Measurements from ENCODE around the gene DCUN1D2.

DNA sequence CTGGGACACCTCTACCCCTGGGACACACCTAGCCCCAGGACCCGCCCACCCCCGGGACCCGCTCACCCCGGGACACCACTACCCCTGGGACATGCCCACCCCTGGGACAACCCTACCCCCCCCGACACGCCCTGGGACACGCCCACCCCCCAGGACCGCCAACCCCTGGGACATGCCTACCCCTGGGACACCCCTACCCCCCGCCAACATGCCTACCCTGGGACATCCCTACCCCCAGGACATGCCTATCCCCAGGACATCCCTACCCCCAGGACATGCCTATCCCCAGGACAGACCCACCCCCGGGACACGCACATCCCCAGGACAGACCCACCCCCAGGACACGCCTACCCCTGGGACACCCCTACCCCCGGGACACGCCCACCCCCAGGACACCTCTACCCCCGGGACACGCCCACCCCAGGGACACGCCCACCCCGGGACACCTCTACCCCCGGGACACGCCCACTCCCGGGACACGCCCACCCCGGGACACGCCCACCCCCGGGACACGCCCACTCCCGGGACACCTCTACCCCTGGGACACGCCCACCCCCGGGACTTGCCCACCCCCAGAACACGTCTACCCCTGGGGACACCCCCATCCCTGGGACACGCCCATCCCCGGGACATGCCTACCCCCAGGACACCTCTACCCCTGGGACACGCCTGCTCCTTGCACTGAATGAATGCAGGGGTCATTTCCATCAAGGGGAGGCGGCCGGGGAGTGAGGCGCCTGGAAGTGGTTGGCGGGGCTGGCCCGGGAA lies 69.5 kb downstream of the DCUN1D2 start:
- no peak for TF ChIP-seq POLR2A (IDR thresholded peaks at IDR 0.05; ENCODE audit: low read depth, low read length)
- TF ChIP-seq POLR2AphosphoS5 (IDR thresholded peaks at IDR 0.05; ENCODE audit: low read depth, low read length), result no peak
- TF ChIP-seq TAF1 (IDR thresholded peaks at IDR 0.05; ENCODE audit: low read depth, low read length), result no peak
- no peak for TF ChIP-seq PAX5 (IDR thresholded peaks at IDR 0.05; ENCODE audit: insufficient read depth, low read length, severe bottlenecking)
- no peak for TF ChIP-seq SPI1 (IDR thresholded peaks at IDR 0.05; ENCODE audit: low read depth, low read length)
- TF ChIP-seq POU2F2 (IDR thresholded peaks at IDR 0.05; ENCODE audit: low read depth, low read length), result no peak
